D341Med (cell line): ENCODE measurements around the gene KRT73.

Experiments
- DNase-seq: peaks from one replicate; pipeline ENCODE4 v3.0.0; 2012; ENCODE audit warnings: low spot score

KRT73 gene

GRCh38 chr12:52618216-52618615 is at the start of gene KRT73:
Gene KRT73, minus strand, starts transcription at chr12:52618559. Its CDS starts 35 bp downstream, at chr12:52618524.
- no peak for DNase-seq

- DNase-seq: no peak
Observed at GRCh38 chr12:52667931-52668330, 49.6 kb upstream of the KRT73 start.

- peak; percentile 42 for DNase-seq
Observed at GRCh38 chr12:52667509-52667908, 49.1 kb upstream of the KRT73 start.

- DNase-seq: no peak
Observed at GRCh38 chr12:52666471-52666870, 48.1 kb upstream of the KRT73 start.

- DNase-seq: no peak
Observed at GRCh38 chr12:52663420-52663819, 45.1 kb upstream of the KRT73 start.

- no peak for DNase-seq
Observed at GRCh38 chr12:52662918-52663229, 44.5 kb upstream of the KRT73 start.

GRCh38 chr12:52662093-52662917 is 43.9 kb upstream of the KRT73 start:
- no peak for DNase-seq

- no peak for DNase-seq
Observed at GRCh38 chr12:52661668-52662067, 43.3 kb upstream of the KRT73 start.

GRCh38 chr12:52660934-52661499 is 42.7 kb upstream of the KRT73 start:
- DNase-seq: no peak

- no peak for DNase-seq
Observed at GRCh38 chr12:52659951-52660350, 41.6 kb upstream of the KRT73 start.

GRCh38 chr12:52659395-52659794 is 41.0 kb upstream of the KRT73 start:
- DNase-seq: no peak

GRCh38 chr12:52658196-52658595 is 39.8 kb upstream of the KRT73 start:
- DNase-seq: no peak

- DNase-seq: no peak
Observed at GRCh38 chr12:52657250-52657902, 39.0 kb upstream of the KRT73 start.

- DNase-seq: no peak
Observed at GRCh38 chr12:52656616-52657015, 38.3 kb upstream of the KRT73 start.

GRCh38 chr12:52655720-52656124 is 37.4 kb upstream of the KRT73 start:
- no peak for DNase-seq

- no peak for DNase-seq
Observed at GRCh38 chr12:52655251-52655650, 36.9 kb upstream of the KRT73 start.

- no peak for DNase-seq
Observed at GRCh38 chr12:52651726-52652261, 33.4 kb upstream of the KRT73 start, which contains the start of gene KRT2. Gene KRT2, minus strand, starts transcription at chr12:52652211. Its CDS starts 69 bp downstream, at chr12:52652142.

GRCh38 chr12:52650520-52651081 is 32.2 kb upstream of the KRT73 start:
- no peak for DNase-seq

GRCh38 chr12:52649066-52649465 is 30.7 kb upstream of the KRT73 start:
- DNase-seq: no peak

GRCh38 chr12:52648012-52648550 is 29.7 kb upstream of the KRT73 start:
- peak; percentile 2 for DNase-seq

GRCh38 chr12:52647601-52648000 is 29.2 kb upstream of the KRT73 start:
- DNase-seq: peak; percentile 9

- DNase-seq: peak; percentile 12
Observed at GRCh38 chr12:52646613-52647012, 28.3 kb upstream of the KRT73 start.
